Mononuclear cell (primary cell): ENCODE results near the gene UBE2F. TPM values are rescaled to one million over a fixed set of nuclear protein-coding genes. Genes with fewer than 3 reads are reported as not detected.
"Not testable (repeated sequence)": the region's sequence is repeated elsewhere in the genome, so short reads cannot be mapped to it uniquely, and the experiment has no call there.

Experiments
- H3K27me3 ChIP-seq: 2 replicates; pipeline ENCODE4 v1.6.0; 2011; ENCODE audit warnings: low read length, control low read depth; ENCODE audit not compliant: insufficient read depth
- H3K4me1 ChIP-seq: 2 replicates; pipeline ENCODE4 v1.5.1; 2011; ENCODE audit warnings: mild to moderate bottlenecking, low read length, control low read depth; ENCODE audit not compliant: insufficient read depth
- H3K4me3 ChIP-seq: 2 replicates; pipeline ENCODE4 v1.5.1; 2011; ENCODE audit warnings: mild to moderate bottlenecking, low read length, moderate library complexity
- H3K9me3 ChIP-seq: 2 replicates; pipeline ENCODE4 v1.5.1; 2011; ENCODE audit warnings: low read depth, mild to moderate bottlenecking, control low read depth, low read length
- total RNA-seq: library from RNA; depleted of rRNA; stranded (reverse); fragments of >200 nt; gene quantifications from one replicate; pipeline ENCODE4 v1.2.3, GENCODE V29; 2012

Gene UBE2F
- total RNA-seq, 1 donor, result 80.8 TPM

DNA sequence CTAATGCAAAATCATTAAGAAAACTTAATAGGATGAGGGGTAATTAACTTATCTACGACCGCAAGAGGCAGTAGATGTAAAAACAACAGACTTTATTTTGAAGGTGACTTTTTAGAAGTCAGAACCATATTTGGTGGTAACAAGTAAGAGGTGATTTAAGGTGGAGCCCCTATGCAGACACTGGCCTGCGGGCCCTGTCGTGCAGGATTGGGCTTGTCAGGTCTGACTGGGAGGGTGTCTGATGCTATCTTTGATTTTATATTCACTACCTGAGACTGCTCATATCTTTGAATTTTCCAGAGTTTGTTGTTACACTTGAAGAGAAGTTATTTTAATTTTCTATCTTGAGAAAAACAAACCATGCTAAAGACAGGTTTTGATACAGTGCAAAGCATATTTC lies 64.9 kb downstream of the UBE2F start:
- H3K9me3 ChIP-seq, result no peaks in the 10 kb centered on the region

DNA sequence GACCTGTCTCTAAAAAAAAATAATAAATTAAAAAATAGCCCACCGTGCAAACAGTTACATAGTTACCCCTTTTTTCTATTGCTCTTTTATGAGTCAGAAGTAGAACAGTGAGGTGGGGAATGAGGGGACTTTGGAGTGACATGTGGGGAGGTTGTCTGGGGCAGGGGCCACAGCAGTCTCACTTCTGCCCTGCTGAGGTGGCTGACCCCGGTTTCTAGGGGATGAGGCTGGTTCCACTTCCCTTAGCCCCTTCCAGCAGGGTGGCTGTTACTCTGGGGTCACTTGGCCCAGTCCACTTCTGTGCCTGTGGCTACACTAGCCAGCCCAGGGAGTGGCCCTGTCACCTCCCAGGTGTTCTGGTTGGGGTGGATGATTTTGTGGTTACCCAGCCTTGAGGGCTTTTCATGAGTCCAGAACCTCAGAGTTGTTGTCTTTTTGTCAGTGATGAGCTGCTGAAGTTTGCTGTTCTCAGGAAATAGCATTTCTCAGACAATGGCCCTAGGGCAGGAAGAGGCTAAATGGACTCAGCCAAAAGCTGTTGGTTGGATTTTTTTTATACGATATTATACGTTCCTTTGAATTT lies 66.0 kb downstream of the UBE2F start:
- Histone ChIP-seq H3K27me3 (no peaks in the 10 kb centered on the region), H3K9me3 (no peaks in the 10 kb centered on the region), H3K4me3 (no peak overlapping the region), H3K4me1 (no peaks in the 10 kb centered on the region)

More for the DNA sequence above, 64.9 kb downstream of the UBE2F start:
- Histone ChIP-seq H3K4me3 (no peak overlapping the region), H3K27me3 (no peaks in the 10 kb centered on the region), H3K4me1 (peaks cover 6% of the 10 kb centered on the region)

DNA sequence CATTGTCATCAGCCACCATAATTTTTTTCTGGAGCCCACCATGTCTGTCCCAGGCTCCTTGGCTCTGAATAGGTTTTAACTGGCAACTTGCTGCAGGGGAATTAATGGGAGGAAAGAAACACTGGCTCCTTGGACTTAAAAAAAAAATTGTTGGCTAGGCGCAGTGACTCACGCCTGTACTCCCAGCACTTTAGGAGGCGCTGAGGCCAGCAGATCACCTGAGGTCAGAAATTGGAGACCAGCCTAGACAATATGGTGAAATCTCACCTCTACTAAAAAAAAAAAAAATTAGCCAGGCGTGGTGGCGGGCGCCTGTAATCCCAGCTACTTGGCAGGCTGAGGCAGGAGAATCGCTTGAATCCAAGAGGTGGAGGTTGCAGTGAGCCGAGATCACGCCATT lies 67.2 kb downstream of the UBE2F start:
- not testable (repeated sequence) for H3K4me3 ChIP-seq, H3K4me1 ChIP-seq, H3K27me3 ChIP-seq, H3K9me3 ChIP-seq

DNA sequence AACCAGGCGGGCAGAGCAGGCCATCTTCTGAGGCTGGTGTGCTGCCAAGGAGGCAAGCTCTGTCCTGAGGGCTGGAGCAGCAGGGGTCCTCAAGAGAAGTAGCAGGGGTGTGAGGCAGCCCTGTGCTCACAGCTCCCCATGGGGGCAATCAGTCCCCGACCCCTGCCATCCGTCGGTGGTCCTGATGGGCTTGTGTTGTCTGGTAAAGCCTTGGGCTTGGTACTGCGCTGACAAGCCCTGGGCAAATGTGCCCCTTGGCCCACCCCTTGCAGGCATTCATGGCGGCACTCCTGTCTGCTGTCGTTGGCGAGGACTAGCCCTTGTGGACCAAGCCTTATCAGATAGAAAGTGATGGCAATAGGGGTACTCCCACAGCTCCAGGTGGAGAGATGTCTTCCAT lies 71.4 kb downstream of the UBE2F start:
- Histone ChIP-seq H3K4me3 (no peak overlapping the region), H3K9me3 (no peaks in the 10 kb centered on the region), H3K27me3 (no peaks in the 10 kb centered on the region), H3K4me1 (no peaks in the 10 kb centered on the region)

DNA sequence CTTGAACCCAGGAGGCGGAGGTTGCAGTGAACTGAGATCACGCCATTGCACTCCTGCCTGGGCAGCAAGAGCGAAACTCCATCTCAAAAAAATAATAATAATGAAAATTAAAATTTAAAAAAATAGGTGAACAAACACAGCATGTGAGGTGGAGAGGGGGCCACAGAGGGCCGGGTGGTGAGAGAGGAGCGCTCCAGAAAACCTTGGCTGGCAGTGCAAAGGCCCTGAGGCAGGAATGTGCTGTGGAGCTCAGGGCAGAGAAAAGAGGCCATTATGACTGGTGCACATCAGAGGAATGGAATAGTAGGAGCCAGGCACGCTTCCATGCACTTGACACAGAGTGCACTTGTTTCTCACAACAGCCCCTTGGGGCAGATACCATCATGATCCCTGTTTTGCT lies 72.3 kb downstream of the UBE2F start:
- no peaks in the 10 kb centered on the region for H3K9me3 ChIP-seq
- H3K4me3 ChIP-seq, result no peak overlapping the region
- no peaks in the 10 kb centered on the region for H3K27me3 ChIP-seq
- H3K4me1 ChIP-seq, result no peaks in the 10 kb centered on the region

DNA sequence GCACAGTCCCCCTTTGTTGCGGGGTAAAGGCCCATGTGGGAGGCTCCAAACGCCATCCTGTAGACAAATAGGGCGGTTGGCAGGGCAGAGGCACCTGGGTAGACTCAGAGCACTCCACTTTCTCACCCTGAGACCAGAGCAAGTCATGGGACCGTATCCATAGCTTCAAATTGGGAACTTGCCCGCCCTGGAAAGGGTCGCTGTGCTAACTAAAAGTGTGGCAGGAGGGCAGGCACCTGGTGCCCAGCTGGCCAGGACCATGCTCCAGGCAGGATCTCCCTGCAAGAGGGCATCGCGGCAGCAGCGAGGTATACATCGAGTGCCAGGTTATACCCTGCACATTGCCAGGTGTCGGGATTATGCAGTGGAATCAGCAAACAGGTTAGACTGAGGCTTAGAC lies 73.2 kb downstream of the UBE2F start:
- no peaks in the 10 kb centered on the region for H3K9me3 ChIP-seq
- H3K27me3 ChIP-seq, result no peaks in the 10 kb centered on the region
- no peaks in the 10 kb centered on the region for H3K4me1 ChIP-seq
- H3K4me3 ChIP-seq, result no peak overlapping the region

DNA sequence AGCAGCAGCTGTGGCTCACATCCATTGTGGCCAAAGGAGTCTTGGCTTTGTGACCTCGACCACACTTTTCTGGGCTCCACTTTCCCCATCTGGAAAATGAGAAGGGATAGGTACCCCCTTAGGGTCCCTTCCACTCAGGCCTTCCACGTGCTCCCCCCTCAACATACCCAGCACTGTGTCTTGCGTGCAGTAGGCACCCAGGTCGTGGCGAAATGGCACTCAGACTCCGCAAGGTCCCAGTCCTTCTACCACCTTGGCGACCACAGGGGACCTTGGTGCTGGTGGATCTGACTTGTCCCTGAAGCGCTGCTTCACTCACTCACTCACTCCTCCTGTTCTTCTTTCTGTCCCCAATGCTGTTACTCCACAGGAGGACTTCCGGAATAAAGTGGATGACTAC lies 74.1 kb downstream of the UBE2F start:
- Histone ChIP-seq H3K27me3 (no peaks in the 10 kb centered on the region), H3K9me3 (no peaks in the 10 kb centered on the region), H3K4me3 (no peak overlapping the region), H3K4me1 (no peaks in the 10 kb centered on the region)

DNA sequence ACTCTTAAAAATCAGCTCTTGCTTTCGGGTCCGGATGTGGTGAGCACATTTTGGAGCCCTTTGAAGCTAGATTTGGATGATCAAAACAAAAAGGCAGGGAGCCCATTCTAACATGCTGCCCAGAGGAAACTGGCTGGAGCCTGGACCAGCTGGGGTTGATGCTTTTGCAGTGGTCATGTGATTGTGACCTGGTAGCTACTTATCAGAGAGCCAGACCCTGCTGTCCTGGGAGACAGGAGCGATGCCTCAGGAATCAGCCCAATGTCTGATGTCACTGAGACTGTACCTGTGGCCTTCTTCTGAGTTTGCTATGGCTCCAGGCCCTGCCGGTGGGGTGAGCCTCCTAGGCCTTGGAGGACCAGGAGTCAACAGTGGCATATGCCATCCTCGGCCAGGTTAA lies 75.3 kb downstream of the UBE2F start:
- Histone ChIP-seq H3K4me3 (no peak overlapping the region), H3K4me1 (no peaks in the 10 kb centered on the region), H3K27me3 (no peaks in the 10 kb centered on the region), H3K9me3 (no peaks in the 10 kb centered on the region)

DNA sequence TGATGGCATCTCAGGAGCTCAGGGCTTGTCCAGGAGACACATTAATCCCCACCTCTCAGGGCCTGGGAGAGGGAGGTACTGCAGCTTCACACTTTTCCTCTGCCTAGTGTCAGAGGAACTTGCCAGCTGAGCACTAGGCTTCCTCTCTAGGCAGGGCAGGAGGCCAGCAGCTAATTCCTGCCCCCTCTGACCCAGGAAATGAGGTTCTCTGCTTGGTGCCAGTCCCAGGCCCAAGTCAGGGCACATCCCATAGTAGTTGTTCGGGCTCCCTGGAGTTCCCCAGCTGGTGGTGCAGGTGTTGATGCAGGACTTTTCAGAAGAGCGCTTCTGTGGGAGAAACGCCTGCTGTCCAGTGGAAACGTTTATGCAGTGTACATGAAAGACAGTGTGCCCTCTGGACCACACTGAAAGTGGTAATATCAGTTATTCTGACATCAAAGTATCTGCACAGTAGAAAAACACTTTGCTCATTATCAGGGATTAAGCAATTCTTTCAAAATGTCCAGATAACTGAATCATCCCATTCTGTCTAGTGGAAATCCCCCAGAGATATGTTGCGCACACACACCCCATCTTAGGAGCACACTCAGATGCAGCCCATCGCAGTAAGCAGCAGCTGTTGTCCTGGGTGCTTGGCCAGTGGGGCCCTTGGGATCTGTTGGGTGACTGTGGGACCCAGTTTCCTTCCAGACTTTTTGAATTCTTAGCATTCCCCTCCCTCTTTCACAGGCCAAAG lies 76.2 kb downstream of the UBE2F start:
- H3K27me3 ChIP-seq, result no peaks in the 10 kb centered on the region
- no peaks in the 10 kb centered on the region for H3K9me3 ChIP-seq
- H3K4me1 ChIP-seq, result no peaks in the 10 kb centered on the region

DNA sequence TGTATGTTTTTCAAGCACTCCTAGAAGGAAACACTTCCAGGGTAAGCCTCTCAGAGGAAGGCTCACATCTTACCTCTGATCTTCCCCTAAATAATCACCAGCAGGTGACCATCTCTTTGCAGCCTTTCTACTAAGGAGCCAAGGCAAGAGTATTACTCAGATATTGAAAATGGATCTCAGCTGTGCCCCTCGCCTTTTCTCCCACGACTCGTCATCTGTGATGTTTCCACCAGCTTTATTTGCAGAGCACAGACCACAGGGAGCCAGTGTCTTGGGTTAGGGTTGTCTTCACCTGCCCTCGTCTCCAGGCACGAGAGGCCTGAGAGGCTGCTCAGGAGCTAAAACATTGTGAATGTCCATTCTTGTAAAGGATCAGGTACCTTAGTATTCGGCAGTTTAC lies 77.0 kb downstream of the UBE2F start:
- no peaks in the 10 kb centered on the region for H3K4me1 ChIP-seq
- H3K9me3 ChIP-seq, result no peaks in the 10 kb centered on the region
- no peaks in the 10 kb centered on the region for H3K27me3 ChIP-seq
- no peak overlapping the region for H3K4me3 ChIP-seq

More for the DNA sequence above, 76.2 kb downstream of the UBE2F start:
- no peak overlapping the region for H3K4me3 ChIP-seq

DNA sequence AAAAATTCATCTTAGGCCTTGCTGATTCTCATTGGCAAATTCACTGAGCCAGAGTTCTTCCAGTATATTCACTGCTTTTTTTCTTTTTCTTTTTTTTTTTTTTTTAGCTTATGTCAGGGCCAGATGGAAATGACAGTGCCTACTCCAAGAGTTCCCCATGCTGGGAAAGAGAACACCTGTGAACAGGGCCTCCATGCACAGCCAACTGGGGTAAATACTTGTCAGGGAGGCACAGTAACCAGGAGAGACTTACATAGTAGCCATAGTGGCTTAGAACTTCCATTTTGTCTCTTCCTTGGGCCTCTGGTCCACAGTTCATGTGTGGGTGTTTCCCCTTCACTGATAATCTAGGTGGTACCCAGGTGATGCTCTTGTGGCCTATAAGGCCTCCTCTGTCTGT lies 78.8 kb downstream of the UBE2F start:
- H3K4me1 ChIP-seq, result no peaks in the 10 kb centered on the region
- no peak overlapping the region for H3K4me3 ChIP-seq
- no peaks in the 10 kb centered on the region for H3K27me3 ChIP-seq
- no peaks in the 10 kb centered on the region for H3K9me3 ChIP-seq

DNA sequence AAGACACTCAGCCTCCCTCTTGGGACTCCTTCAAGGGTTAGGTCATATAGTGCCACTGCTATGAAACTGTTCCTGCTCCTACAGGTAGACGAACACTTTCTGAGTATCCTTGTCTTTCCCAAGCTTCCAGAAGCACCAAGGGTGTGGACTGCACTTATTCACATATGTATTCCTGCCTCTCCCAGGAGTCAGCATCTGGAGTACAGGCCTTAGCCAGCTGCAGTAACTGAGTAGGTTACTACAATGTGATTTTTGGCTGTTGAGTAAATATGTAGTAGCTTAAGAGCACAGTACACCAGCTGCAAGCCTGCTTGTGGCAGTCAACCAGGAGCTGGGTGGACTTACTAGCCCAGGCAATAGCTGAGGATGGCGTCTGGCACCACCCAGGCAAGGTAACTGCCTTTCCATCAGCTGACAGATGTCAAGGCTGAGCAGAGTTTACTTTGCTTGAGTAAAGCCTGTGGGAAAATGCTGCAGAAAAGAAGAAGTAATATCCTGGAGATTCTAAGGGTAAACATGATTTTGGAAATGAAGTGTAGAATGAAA lies 80.0 kb downstream of the UBE2F start:
- Histone ChIP-seq H3K4me1 (no peaks in the 10 kb centered on the region), H3K27me3 (no peaks in the 10 kb centered on the region), H3K9me3 (no peaks in the 10 kb centered on the region), H3K4me3 (no peak overlapping the region)

DNA sequence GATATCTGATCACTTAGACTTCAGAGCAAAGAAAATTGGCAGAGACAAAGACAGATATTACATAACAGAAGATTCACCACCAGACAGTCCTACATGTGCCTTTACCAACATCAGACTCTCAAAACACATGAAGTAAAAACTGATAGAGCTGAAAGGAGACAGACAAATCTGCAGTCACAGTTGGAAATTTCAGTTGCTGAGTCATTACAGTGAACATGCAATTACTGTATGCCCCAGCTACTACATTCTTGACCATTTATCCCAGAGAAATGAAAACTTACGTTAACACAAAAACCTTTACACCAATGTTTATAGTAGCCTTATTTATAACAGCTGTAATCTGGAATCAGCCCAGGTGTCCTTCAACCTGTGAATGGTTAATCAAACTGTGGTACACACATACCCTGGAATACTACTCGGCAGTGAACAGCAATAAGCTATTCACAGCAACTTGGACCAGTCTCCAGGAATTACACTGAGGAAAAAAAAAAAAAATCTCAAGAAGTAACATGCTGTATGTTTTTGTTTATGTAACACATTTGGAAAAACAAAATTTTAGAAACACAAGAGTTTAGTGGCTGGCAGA lies 86.5 kb downstream of the UBE2F start:
- H3K27me3 ChIP-seq, result peaks cover 10% of the 10 kb centered on the region
- H3K9me3 ChIP-seq, result no peaks in the 10 kb centered on the region
- no peak overlapping the region for H3K4me3 ChIP-seq
- H3K4me1 ChIP-seq, result no peaks in the 10 kb centered on the region

DNA sequence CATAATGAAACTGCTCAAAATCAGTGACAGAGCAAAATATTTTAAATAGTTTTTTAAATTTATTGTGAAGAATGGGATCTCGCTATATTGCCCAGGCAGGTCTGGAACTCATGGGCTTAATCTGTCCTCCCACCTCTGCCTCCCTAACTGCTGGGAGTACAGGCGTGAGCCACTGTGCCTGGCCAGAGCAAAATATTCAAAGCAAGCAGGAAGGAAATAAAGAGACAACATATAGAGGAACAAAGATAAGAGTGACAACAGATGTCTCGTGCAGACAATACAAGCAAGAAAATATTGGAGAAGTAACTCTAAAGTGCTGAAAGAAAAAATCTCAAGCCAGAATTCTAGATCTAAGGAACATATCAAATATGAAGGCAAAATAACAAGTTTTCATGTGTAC lies 89.0 kb downstream of the UBE2F start:
- Histone ChIP-seq H3K4me1 (peaks cover 8% of the 10 kb centered on the region), H3K27me3 (peaks cover 10% of the 10 kb centered on the region), H3K4me3 (no peak overlapping the region), H3K9me3 (no peaks in the 10 kb centered on the region)

DNA sequence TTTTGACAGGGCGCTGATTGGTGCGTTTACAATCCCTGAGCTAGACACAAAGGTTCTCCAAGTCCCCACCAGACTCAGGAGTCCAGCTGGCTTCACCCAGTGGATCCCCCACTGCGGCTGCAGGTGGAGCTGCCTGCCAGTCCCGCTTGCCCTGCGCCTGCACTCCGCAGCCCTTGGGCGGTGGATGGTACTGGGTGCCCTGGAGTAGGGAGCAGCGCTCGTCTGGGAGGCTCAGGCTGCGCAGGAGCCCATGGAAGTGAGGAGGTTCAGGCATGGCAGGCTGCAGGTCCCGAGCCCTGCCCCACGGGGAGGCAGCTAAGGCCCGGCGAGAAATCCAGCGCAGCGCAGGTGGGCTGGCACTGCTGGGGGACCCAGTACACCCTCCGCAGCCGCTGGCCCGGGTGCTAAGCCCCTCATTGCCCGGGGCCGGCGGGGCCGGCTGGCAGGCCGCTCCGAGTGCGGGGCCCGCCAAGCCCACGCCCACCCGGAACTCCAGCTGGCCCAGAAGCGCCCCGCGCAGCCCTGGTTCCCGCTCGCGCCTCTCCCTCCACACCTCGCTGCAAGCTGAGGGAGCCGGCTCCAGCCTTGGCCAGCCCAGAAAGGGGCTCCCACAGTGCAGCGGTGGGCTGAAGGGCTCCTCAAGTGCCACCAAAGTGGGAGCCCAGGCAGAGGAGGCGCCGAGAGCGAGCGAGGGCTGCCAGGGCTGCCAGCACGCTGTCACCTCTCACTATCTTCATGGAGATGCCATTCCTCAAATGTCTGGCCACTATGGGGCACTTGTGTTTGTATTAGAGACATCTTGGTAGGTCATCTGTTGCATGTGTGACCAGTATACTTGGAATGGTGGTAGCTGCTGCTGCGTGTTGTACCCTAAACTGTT lies 91.1 kb downstream of the UBE2F start:
- H3K4me3 ChIP-seq, H3K27me3 ChIP-seq, H3K9me3 ChIP-seq: not testable (repeated sequence)
- H3K4me1 ChIP-seq, result peaks cover 19% of the 10 kb centered on the region
